Renal cortical epithelial cell (primary cell): ENCODE data around the gene MAS1L. TPM values are rescaled to one million over a fixed set of nuclear protein-coding genes. Genes with fewer than 3 reads are reported as not detected.

ENCODE experiments used
- DNase-seq: peaks from one replicate; pipeline ENCODE4 v3.0.0-alpha.2; 2011; ENCODE audit warnings: low read depth
- total RNA-seq: library from RNA; depleted of rRNA; stranded (reverse); fragments of >200 nt; gene quantifications from 2 replicates; pipeline ENCODE4 v1.2.3, GENCODE V29; 2014

MAS1L gene
- total RNA-seq: not detected in 2 replicates

GRCh38 chr6:29487660-29488059 lies at the start of gene MAS1L:
TSS of gene MAS1L (minus strand) at chr6:29487956. CDS start at chr6:29487902, 54 bp downstream.
- no peak for DNase-seq

GRCh38 chr6:29532320-29532951 lies 44.7 kb upstream of the MAS1L start:
- no peak for DNase-seq

- no peak for DNase-seq
Observed at GRCh38 chr6:29531668-29532067, 43.9 kb upstream of the MAS1L start.

- no peak for DNase-seq
Observed at GRCh38 chr6:29530671-29531310, 43.0 kb upstream of the MAS1L start.

- DNase-seq: no peak
Observed at GRCh38 chr6:29529956-29530355, 42.2 kb upstream of the MAS1L start.

- no peak for DNase-seq
Observed at GRCh38 chr6:29528988-29529560, 41.3 kb upstream of the MAS1L start.

- DNase-seq: no peak
Observed at GRCh38 chr6:29528300-29528931, 40.7 kb upstream of the MAS1L start.

- DNase-seq: no peak
Observed at GRCh38 chr6:29527564-29527963, 39.8 kb upstream of the MAS1L start.

- DNase-seq: no peak
Observed at GRCh38 chr6:29527126-29527525, 39.4 kb upstream of the MAS1L start.

- no peak for DNase-seq
Observed at GRCh38 chr6:29525311-29525639, 37.5 kb upstream of the MAS1L start.

GRCh38 chr6:29524444-29525310 lies 36.9 kb upstream of the MAS1L start:
- DNase-seq: no peak

GRCh38 chr6:29524044-29524443 lies 36.3 kb upstream of the MAS1L start:
- DNase-seq: no peak

GRCh38 chr6:29522227-29522626 lies 34.5 kb upstream of the MAS1L start:
- no peak for DNase-seq

- DNase-seq: no peak
Observed at GRCh38 chr6:29521006-29521680, 33.4 kb upstream of the MAS1L start.

GRCh38 chr6:29520232-29520631 lies 32.5 kb upstream of the MAS1L start:
- DNase-seq: no peak

- no peak for DNase-seq
Observed at GRCh38 chr6:29519291-29520010, 31.7 kb upstream of the MAS1L start.

GRCh38 chr6:29517728-29518440 lies 30.1 kb upstream of the MAS1L start:
- DNase-seq: no peak

- DNase-seq: no peak
Observed at GRCh38 chr6:29517245-29517644, 29.5 kb upstream of the MAS1L start.

GRCh38 chr6:29516108-29516507 lies 28.4 kb upstream of the MAS1L start:
- DNase-seq: peak; percentile 57

GRCh38 chr6:29510746-29511300 lies 23.1 kb upstream of the MAS1L start:
- no peak for DNase-seq
